22Rv1 (cell line): ENCODE results near the gene GMPS.

ENCODE experiments used
- ZFX ChIP-seq: fragments of 450-650 bp; IDR thresholded peaks from 2 replicates; pipeline ENCODE4 v1.6.1; 2017; ENCODE audit warnings: antibody characterized with exemption, borderline replicate concordance
- TF ChIP-seq, protein P1 (sequence below): fragments of 450-650 bp; IDR thresholded peaks from 2 replicates; pipeline ENCODE4 v1.5.1; 2017; ENCODE audit warnings: mild to moderate bottlenecking

DNA sequence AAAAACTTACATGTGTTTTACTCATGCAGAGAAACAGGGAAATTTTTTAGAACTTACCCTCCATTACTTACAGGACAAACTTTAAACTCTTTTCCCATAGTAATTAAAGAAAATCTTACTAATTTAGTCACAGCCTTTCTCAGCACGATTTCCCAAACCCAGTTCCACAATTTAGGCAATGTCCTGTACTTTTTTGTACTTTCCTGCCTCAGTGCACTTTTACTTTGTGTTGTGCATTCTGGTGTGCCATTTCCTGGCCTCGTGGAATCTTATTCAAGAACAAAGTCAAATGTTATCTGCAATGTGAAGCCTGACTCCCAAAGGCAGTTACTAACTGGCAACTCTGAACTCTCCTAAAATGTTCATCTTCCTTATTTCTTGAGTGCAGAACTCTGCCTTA is 18.1 kb upstream of the GMPS start:
- TF ChIP-seq, protein P1, sequence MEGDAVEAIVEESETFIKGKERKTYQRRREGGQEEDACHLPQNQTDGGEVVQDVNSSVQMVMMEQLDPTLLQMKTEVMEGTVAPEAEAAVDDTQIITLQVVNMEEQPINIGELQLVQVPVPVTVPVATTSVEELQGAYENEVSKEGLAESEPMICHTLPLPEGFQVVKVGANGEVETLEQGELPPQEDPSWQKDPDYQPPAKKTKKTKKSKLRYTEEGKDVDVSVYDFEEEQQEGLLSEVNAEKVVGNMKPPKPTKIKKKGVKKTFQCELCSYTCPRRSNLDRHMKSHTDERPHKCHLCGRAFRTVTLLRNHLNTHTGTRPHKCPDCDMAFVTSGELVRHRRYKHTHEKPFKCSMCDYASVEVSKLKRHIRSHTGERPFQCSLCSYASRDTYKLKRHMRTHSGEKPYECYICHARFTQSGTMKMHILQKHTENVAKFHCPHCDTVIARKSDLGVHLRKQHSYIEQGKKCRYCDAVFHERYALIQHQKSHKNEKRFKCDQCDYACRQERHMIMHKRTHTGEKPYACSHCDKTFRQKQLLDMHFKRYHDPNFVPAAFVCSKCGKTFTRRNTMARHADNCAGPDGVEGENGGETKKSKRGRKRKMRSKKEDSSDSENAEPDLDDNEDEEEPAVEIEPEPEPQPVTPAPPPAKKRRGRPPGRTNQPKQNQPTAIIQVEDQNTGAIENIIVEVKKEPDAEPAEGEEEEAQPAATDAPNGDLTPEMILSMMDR, result no peak
- TF ChIP-seq ZFX, result no peak
